ENCODE measurements around the gene GOLGA6B.
"Not testable (repeated sequence)": the region's sequence is repeated elsewhere in the genome, so short reads cannot be mapped to it uniquely, and the experiment has no call there.

The GOLGA6B gene

DNA sequence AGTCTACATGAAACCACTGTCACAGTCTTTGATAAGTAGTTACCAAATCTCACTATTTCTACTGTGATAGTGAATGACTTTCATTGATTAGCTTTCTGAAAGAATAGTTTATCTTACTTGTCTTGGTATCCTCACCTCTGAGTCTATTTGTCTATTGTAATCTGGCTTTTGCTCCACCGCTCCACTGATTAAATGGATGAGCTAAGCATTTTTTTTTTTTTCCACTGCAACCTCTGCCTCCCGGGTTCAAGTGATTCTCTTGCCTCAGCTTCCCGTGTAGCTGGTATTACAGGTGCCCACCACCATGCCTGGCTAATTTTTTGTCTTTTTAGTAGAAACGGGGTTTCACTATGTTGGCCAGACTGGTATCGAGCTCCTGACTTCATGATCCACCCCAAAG is 44.4 kb downstream of the GOLGA6B start:
- H3K27ac ChIP-seq (ENCODE audit: insufficient read depth, low read depth, low read length, poor library complexity, severe bottlenecking): no peak overlapping the region
- H3K9me3 ChIP-seq (ENCODE audit: control insufficient read depth, low read length): no peaks in the 10 kb centered on the region
- WGBS, 2 experiments: 91 to 93% methylated on average over 5 of the region's 5 CpGs
- H3K4me1 ChIP-seq (ENCODE audit: control insufficient read depth, insufficient read depth, low read length): no peaks in the 10 kb centered on the region
- H3K4me3 ChIP-seq (ENCODE audit: insufficient read depth, low read depth, low read length): no peak overlapping the region
- H3K27me3 ChIP-seq (ENCODE audit: control insufficient read depth, insufficient read depth, low read length, poor library complexity, severe bottlenecking): no peaks in the 10 kb centered on the region
- H3K36me3 ChIP-seq (ENCODE audit: control insufficient read depth, insufficient read depth, low read length): no peaks in the 10 kb centered on the region

GRCh38 chr15:72700076-72700475 is 45.6 kb downstream of the GOLGA6B start:
- Histone ChIP-seq H3K36me3 (ENCODE audit: control insufficient read depth, insufficient read depth, low read length) (no peaks in the 10 kb centered on the region), H3K4me3 (ENCODE audit: insufficient read depth, low read depth, low read length) (no peak overlapping the region), H3K27ac (ENCODE audit: insufficient read depth, low read depth, low read length, poor library complexity, severe bottlenecking) (no peak overlapping the region), H3K4me1 (ENCODE audit: control insufficient read depth, insufficient read depth, low read length) (no peaks in the 10 kb centered on the region), H3K9me3 (ENCODE audit: control insufficient read depth, low read length) (no peaks in the 10 kb centered on the region), H3K27me3 (ENCODE audit: control insufficient read depth, insufficient read depth, low read length, poor library complexity, severe bottlenecking) (no peaks in the 10 kb centered on the region)
- 93 to 94% methylated on average over 9 of the region's 9 CpGs for WGBS, 2 experiments

- Histone ChIP-seq H3K4me3 (ENCODE audit: insufficient read depth, low read depth, low read length) (no peak overlapping the region), H3K27ac (ENCODE audit: insufficient read depth, low read depth, low read length, poor library complexity, severe bottlenecking) (no peak overlapping the region), H3K36me3 (ENCODE audit: control insufficient read depth, insufficient read depth, low read length) (no peaks in the 10 kb centered on the region), H3K4me1 (ENCODE audit: control insufficient read depth, insufficient read depth, low read length) (no peaks in the 10 kb centered on the region), H3K27me3 (ENCODE audit: control insufficient read depth, insufficient read depth, low read length, poor library complexity, severe bottlenecking) (no peaks in the 10 kb centered on the region), H3K9me3 (ENCODE audit: control insufficient read depth, low read length) (no peaks in the 10 kb centered on the region)
- WGBS, 2 experiments: 92 to 93% methylated on average over 11 of the region's 11 CpGs
Observed at GRCh38 chr15:72706266-72706665, 51.8 kb downstream of the GOLGA6B start.

GRCh38 chr15:72708551-72709303 is 54.2 kb downstream of the GOLGA6B start:
- not testable (repeated sequence) for H3K36me3 ChIP-seq (ENCODE audit: control insufficient read depth, insufficient read depth, low read length); H3K4me1 ChIP-seq (ENCODE audit: control insufficient read depth, insufficient read depth, low read length); H3K4me3 ChIP-seq (ENCODE audit: insufficient read depth, low read depth, low read length); H3K9me3 ChIP-seq (ENCODE audit: control insufficient read depth, low read length); H3K27ac ChIP-seq (ENCODE audit: insufficient read depth, low read depth, low read length, poor library complexity, severe bottlenecking); H3K27me3 ChIP-seq (ENCODE audit: control insufficient read depth, insufficient read depth, low read length, poor library complexity, severe bottlenecking)
- 95 to 96% methylated on average over 8 of the region's 8 CpGs for WGBS, 2 experiments

Measured in ectodermal cell (in vitro differentiated cells).